Hepatocyte (in vitro differentiated cells): ENCODE data around the gene ACO1. TPM values are rescaled to one million over a fixed set of nuclear protein-coding genes. Genes with fewer than 3 reads are reported as not detected.

Experiments
- DNase-seq: peaks from one replicate; pipeline ENCODE4 v3.0.0-alpha.2; 2016; ENCODE audit warnings: low spot score
- H2AFZ ChIP-seq: fragments of 200-600 bp; sonication (generic); 2 replicates; pipeline ENCODE4 v1.6.0; 2016; ENCODE audit warnings: antibody characterized with exemption, mild to moderate bottlenecking
- H3K27ac ChIP-seq: fragments of 200-600 bp; sonication (generic); 2 replicates; pipeline ENCODE4 v1.5.1; 2016; ENCODE audit warnings: mild to moderate bottlenecking
- H3K27me3 ChIP-seq: fragments of 200-600 bp; sonication (generic); 2 replicates; pipeline ENCODE4 v1.6.1; 2016
- H3K36me3 ChIP-seq: fragments of 200-600 bp; sonication (generic); replicated peaks from 2 replicates; pipeline ENCODE4 v1.5.1; 2016; ENCODE audit warnings: low read depth; ENCODE audit not compliant: insufficient read depth
- H3K4me1 ChIP-seq: fragments of 200-600 bp; sonication (generic); 2 replicates; pipeline ENCODE4 v1.5.1; 2016; ENCODE audit warnings: mild to moderate bottlenecking, moderate library complexity; ENCODE audit not compliant: insufficient read depth
- H3K4me2 ChIP-seq: fragments of 200-600 bp; sonication (generic); 2 replicates; pipeline ENCODE4 v1.6.0; 2016
- H3K4me3 ChIP-seq: fragments of 200-600 bp; sonication (generic); 2 replicates; pipeline ENCODE4 v1.5.1; 2016; ENCODE audit warnings: mild to moderate bottlenecking
- H3K79me2 ChIP-seq: fragments of 200-600 bp; sonication (generic); 2 replicates; pipeline ENCODE4 v1.6.0; 2017; ENCODE audit warnings: mild to moderate bottlenecking
- H3K9me2 ChIP-seq: fragments of 200-600 bp; sonication (generic); replicated peaks from 2 replicates; pipeline ENCODE4 v1.6.0; 2017; ENCODE audit warnings: mild to moderate bottlenecking; ENCODE audit not compliant: insufficient read depth
- H3K9me3 ChIP-seq: fragments of 200-600 bp; sonication (generic); 2 replicates; pipeline ENCODE4 v1.5.1; 2016; ENCODE audit warnings: low read depth, mild to moderate bottlenecking
- H4K20me1 ChIP-seq: fragments of 200-600 bp; sonication (generic); 2 replicates; pipeline ENCODE4 v1.6.0; 2016; ENCODE audit warnings: mild to moderate bottlenecking; ENCODE audit not compliant: insufficient read depth, poor library complexity, severe bottlenecking
- EZH2 ChIP-seq: fragments of 200-600 bp; sonication (generic); IDR thresholded peaks from 2 replicates; pipeline ENCODE4 v1.6.1; 2016; ENCODE audit warnings: antibody characterized with exemption, mild to moderate bottlenecking, borderline replicate concordance
- EZH2phosphoT487 ChIP-seq: fragments of 200-600 bp; sonication (generic); IDR thresholded peaks from one replicate; pipeline ENCODE4 v1.6.1; 2018; ENCODE audit warnings: antibody characterized with exemption, mild to moderate bottlenecking, low read depth, moderate library complexity; ENCODE audit not compliant: unreplicated experiment, severe bottlenecking
- WGBS: methylation state at CpG from one replicate; pipeline ENCODE4 v1.1.6; 2016; ENCODE audit warnings: low lambda C conversion rate; ENCODE audit errors: missing lambda C conversion rate; 5-methylcytosine and 5-hydroxymethylcytosine counted together
- polyA plus RNA-seq: library from polyadenylated mRNA; unstranded; fragments of >200 nt; fragmentation: Nextera tagmentation; extraction: Ambion mirVana; gene quantifications from 2 replicates; pipeline ENCODE4 v1.2.1, GENCODE V29; 2016
- total RNA-seq: library from RNA; depleted of rRNA; stranded (reverse); fragments of >200 nt; gene quantifications from 2 replicates; pipeline ENCODE4 v1.2.3, GENCODE V29; 2014
- TF ChIP-seq, protein P1 (sequence below): fragments of 200-600 bp; sonication (generic); IDR thresholded peaks from 2 replicates; pipeline ENCODE4 v1.5.1; 2016; ENCODE audit warnings: antibody characterized with exemption, mild to moderate bottlenecking; ENCODE audit not compliant: poor library complexity

ACO1 gene
- total and polyA plus RNA-seq, 2 experiments from 2014 or later, result 46.1 to 65.7 TPM

DNA sequence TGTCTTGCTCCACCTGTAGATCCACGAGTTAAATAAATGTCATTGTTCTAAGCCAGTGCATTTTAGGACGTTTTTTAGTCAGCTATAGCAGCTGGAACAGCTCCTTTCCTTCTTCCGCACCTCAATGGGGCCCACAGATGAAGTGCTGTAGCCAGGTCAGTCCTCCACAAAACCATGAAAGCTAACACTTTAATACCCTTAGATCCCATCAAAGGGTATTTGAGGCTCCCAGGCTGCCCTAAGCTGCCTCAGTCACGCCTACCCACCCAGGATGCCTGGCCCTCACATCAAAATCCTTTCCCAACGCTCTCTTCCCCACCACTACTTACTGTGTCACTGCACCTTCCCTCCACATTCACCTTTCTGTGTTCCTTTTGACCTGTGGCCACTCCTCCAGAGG, 44.1 kb upstream of the ACO1 start:
- Histone ChIP-seq H3K79me2 (no peaks in the 10 kb centered on the region), H3K9me3 (no peaks in the 10 kb centered on the region), H3K36me3 (no peaks in the 10 kb centered on the region), H2AFZ (no peak overlapping the region), H3K27me3 (no peaks in the 10 kb centered on the region), H4K20me1 (no peaks in the 10 kb centered on the region), H3K9me2 (no peaks in the 10 kb centered on the region), H3K4me1 (no peaks in the 10 kb centered on the region), H3K4me3 (no peak overlapping the region), H3K4me2 (no peak overlapping the region), H3K27ac (no peak overlapping the region)
- 55% methylated on average over 5 of the region's 5 CpGs for WGBS
- DNase-seq, result no peak
- TF ChIP-seq, protein P1, sequence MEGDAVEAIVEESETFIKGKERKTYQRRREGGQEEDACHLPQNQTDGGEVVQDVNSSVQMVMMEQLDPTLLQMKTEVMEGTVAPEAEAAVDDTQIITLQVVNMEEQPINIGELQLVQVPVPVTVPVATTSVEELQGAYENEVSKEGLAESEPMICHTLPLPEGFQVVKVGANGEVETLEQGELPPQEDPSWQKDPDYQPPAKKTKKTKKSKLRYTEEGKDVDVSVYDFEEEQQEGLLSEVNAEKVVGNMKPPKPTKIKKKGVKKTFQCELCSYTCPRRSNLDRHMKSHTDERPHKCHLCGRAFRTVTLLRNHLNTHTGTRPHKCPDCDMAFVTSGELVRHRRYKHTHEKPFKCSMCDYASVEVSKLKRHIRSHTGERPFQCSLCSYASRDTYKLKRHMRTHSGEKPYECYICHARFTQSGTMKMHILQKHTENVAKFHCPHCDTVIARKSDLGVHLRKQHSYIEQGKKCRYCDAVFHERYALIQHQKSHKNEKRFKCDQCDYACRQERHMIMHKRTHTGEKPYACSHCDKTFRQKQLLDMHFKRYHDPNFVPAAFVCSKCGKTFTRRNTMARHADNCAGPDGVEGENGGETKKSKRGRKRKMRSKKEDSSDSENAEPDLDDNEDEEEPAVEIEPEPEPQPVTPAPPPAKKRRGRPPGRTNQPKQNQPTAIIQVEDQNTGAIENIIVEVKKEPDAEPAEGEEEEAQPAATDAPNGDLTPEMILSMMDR, result no peak
- no peak for TF ChIP-seq EZH2phosphoT487
- TF ChIP-seq EZH2, result no peak

DNA sequence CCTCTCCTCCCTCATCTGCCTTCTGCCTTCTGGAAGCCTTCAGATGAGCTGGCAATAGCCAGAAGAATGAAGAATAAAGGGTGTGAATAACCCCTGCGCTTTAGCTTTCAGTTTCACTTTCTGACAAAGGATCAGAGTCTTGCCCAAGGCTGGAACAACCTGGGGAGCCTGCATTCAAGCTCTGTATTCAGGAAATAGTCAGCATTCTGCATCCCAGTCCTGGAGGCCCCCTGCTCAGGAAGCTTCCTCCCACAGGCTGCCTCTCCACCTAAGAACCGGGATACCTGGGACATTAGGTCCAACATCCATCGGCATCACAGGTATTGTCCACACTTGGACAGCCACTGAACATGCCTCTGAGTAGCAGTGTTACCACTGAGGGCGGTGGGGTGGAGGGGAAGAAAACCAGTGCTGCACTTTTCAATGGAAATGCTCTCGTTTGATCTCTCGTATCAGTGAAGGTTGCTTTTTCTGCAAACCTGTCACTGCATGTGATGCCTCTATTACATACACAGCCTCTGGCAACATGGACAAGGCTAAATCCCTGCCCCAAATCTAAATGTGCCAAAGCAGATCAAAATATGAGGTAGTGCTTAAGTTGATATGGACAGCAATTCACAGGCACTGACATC, 39.8 kb upstream of the ACO1 start:
- no peak overlapping the region for H3K27ac ChIP-seq
- no peaks in the 10 kb centered on the region for H3K79me2 ChIP-seq
- no peak overlapping the region for H3K4me3 ChIP-seq
- H3K27me3 ChIP-seq, result no peaks in the 10 kb centered on the region
- DNase-seq, result no peak
- H3K9me3 ChIP-seq, result no peaks in the 10 kb centered on the region
- H4K20me1 ChIP-seq, result no peaks in the 10 kb centered on the region
- peak overlapping the region; percentile 72 for H2AFZ ChIP-seq
- WGBS, result 50% methylated on average over 6 of the region's 6 CpGs
- no peaks in the 10 kb centered on the region for H3K9me2 ChIP-seq
- H3K36me3 ChIP-seq, result no peaks in the 10 kb centered on the region
- H3K4me1 ChIP-seq, result no peaks in the 10 kb centered on the region
- TF ChIP-seq EZH2, result no peak
- TF ChIP-seq, protein P1, result no peak
- peak overlapping the region; percentile 60 for H3K4me2 ChIP-seq

DNA sequence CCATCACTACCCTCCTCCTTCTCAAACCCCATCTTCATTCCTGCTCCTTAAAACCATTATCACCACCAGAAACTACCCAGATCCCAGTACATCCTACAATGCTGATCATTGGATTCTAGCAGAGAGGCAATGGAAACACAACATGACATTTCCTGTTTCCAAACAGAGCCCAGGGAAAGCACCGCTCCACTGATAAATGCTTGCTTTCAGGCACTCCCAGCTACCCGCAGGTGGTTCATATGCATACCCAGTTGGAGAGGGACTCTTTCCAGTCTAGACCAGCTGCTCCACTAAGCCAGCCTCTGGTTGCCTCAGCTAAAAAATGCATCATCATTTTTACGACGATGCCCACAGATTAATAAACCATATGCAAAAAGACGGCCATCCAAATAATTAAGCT, 39.2 kb upstream of the ACO1 start:
- 60% methylated on average over 5 of the region's 5 CpGs for WGBS
- no peak for DNase-seq
- no peak overlapping the region for H3K27ac ChIP-seq
- H3K9me3 ChIP-seq, result no peaks in the 10 kb centered on the region
- no peaks in the 10 kb centered on the region for H3K9me2 ChIP-seq
- H4K20me1 ChIP-seq, result no peaks in the 10 kb centered on the region
- H3K4me2 ChIP-seq, result no peak overlapping the region
- H3K36me3 ChIP-seq, result no peaks in the 10 kb centered on the region
- H3K4me3 ChIP-seq, result no peak overlapping the region
- no peak overlapping the region for H2AFZ ChIP-seq
- H3K4me1 ChIP-seq, result no peaks in the 10 kb centered on the region
- TF ChIP-seq EZH2, result no peak
- TF ChIP-seq, protein P1, result no peak
- TF ChIP-seq EZH2phosphoT487, result no peak
- no peaks in the 10 kb centered on the region for H3K79me2 ChIP-seq
- H3K27me3 ChIP-seq, result no peaks in the 10 kb centered on the region

DNA sequence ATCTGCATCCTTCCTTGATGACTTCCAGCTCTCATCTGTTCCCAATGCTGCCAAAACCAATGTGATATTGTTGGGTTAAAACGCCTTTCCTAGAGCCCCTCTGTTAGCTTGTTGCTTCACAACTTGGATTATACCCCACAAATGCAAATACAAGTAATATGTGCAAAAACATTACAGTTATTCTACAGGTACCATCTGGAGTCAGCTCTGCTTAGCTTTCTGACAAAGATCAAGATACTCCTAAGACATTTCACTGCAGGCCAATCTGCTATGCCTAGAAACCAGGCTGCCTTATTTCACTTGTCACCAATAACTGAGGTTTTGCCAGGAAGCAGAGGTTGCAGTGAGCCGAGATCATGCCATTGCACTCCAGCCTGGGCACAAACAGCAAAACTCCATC, 36.9 kb upstream of the ACO1 start:
- no peaks in the 10 kb centered on the region for H4K20me1 ChIP-seq
- H3K9me2 ChIP-seq, result no peaks in the 10 kb centered on the region
- no peak overlapping the region for H3K4me3 ChIP-seq
- H3K9me3 ChIP-seq, result no peaks in the 10 kb centered on the region
- H3K27me3 ChIP-seq, result no peaks in the 10 kb centered on the region
- no peaks in the 10 kb centered on the region for H3K4me1 ChIP-seq
- no peaks in the 10 kb centered on the region for H3K79me2 ChIP-seq
- no peak overlapping the region for H3K4me2 ChIP-seq
- TF ChIP-seq, protein P1, result no peak
- TF ChIP-seq EZH2phosphoT487 (no peak), EZH2 (no peak)
- H2AFZ ChIP-seq, result no peak overlapping the region
- 92% methylated on average over 2 of the region's 2 CpGs for WGBS
- H3K36me3 ChIP-seq, result no peaks in the 10 kb centered on the region
- H3K27ac ChIP-seq, result no peak overlapping the region
- DNase-seq, result no peak
